HepG2 (cell line): Measurements from ENCODE around the gene ADAM8. TPM values are rescaled to one million over a fixed set of nuclear protein-coding genes. Genes with fewer than 3 reads are reported as not detected.
A peak's percentile ranks its signal among the peaks of the same experiment; 100 is the strongest.

ENCODE experiments used
- CHD4 ChIP-seq: fragments of 200-600 bp; sonication (generic); IDR thresholded peaks from 2 replicates; pipeline ENCODE4 v1.7.0; 2017; ENCODE audit warnings: mild to moderate bottlenecking, low read length, borderline replicate concordance
- FOXK1 ChIP-seq: sonication (generic); formaldehyde crosslinking; IDR thresholded peaks from 2 replicates; pipeline ENCODE4 v1.4.0; 2020; ENCODE audit warnings: low read depth, missing genetic modification reagents, borderline replicate concordance
- JARID2 ChIP-seq: sonication (generic); formaldehyde crosslinking; IDR thresholded peaks from 2 replicates; pipeline ENCODE4 v1.8.1; 2023; ENCODE audit warnings: missing genetic modification reagents, inconsistent platforms; ENCODE audit not compliant: insufficient replicate concordance
- KDM2A ChIP-seq: sonication (generic); formaldehyde crosslinking; IDR thresholded peaks from 2 replicates; pipeline ENCODE4 v1.4.0; 2020; ENCODE audit warnings: low read depth, missing genetic modification reagents, borderline replicate concordance
- KLF16 ChIP-seq, 2 experiments: sonication (generic) in 1 of 2; formaldehyde crosslinking in 1 of 2; IDR thresholded peaks; 2 replicates each; pipeline versions ENCODE4 v1.6.1 to v1.8.0; 2016 to 2023; ENCODE audit warnings: missing genetic modification reagents in 2 of 2, missing compliant biosample characterization in 1 of 2
- NCOR1 ChIP-seq: fragments of 200-600 bp; sonication (generic); IDR thresholded peaks from 2 replicates; pipeline ENCODE4 v1.7.0; 2017; ENCODE audit warnings: antibody characterized with exemption, low read length, borderline replicate concordance
- SMARCE1 ChIP-seq: fragments of 450-650 bp; IDR thresholded peaks from 2 replicates; pipeline ENCODE4 v1.6.1; 2017; ENCODE audit warnings: borderline replicate concordance
- ZNF260 ChIP-seq: sonication (generic); formaldehyde crosslinking; IDR thresholded peaks from 2 replicates; pipeline ENCODE4 v1.4.0; 2020; ENCODE audit warnings: missing genetic modification reagents, low read depth, mild to moderate bottlenecking, borderline replicate concordance
- ZNF468 ChIP-seq: sonication (generic); formaldehyde crosslinking; IDR thresholded peaks from 2 replicates; pipeline ENCODE4 v1.8.0; 2022; ENCODE audit warnings: mild to moderate bottlenecking, moderate library complexity, missing genetic modification reagents
- ZNF747 ChIP-seq: sonication (generic); formaldehyde crosslinking; IDR thresholded peaks from 2 replicates; pipeline ENCODE4 v1.8.1; 2023; ENCODE audit warnings: missing genetic modification reagents, mild to moderate bottlenecking, borderline replicate concordance
- ZNF780A ChIP-seq: sonication (generic); formaldehyde crosslinking; IDR thresholded peaks from 2 replicates; pipeline ENCODE4 v1.8.0; 2022; ENCODE audit warnings: mild to moderate bottlenecking, missing genetic modification reagents, moderate library complexity
- ZSCAN21 ChIP-seq: sonication (generic); formaldehyde crosslinking; IDR thresholded peaks from 2 replicates; pipeline ENCODE4 v1.8.0; 2022; ENCODE audit warnings: mild to moderate bottlenecking, missing genetic modification reagents, moderate library complexity, borderline replicate concordance
- polyA plus RNA-seq, 8 experiments: library from polyadenylated mRNA; depleted of rRNA in 3 of 8; stranded (reverse) in 7 of 8; unstranded in 1 of 8; fragments of >200 nt; fragmentation: Illumina TruSeq in 4 of 8; extraction: Trizol in 4 of 8; gene quantifications; 2 replicates each; pipeline versions ENCODE4 v1.2.1 to v1.2.3, GENCODE V29; 2011 to 2016; ENCODE audit warnings: low read depth in 4 of 8, missing spikeins in 1 of 8, mixed read lengths in 1 of 8; ENCODE audit not compliant: insufficient read depth in 1 of 8
- total RNA-seq, 5 experiments: library from RNA; depleted of rRNA; stranded (reverse); fragments of >200 nt; fragmentation: Illumina TruSeq; extraction: Trizol; gene quantifications; 2 replicates each; pipeline ENCODE4 v1.2.3, GENCODE V29; 2016; ENCODE audit warnings: low read depth in 1 of 5
- TF ChIP-seq, protein P1 (sequence below): IDR thresholded peaks from 2 replicates; pipeline ENCODE4 v1.6.1; 2016
- TF ChIP-seq, protein P2 (sequence below): sonication (generic); formaldehyde crosslinking; IDR thresholded peaks from 2 replicates; pipeline ENCODE4 v1.5.0; 2020; ENCODE audit warnings: missing genetic modification reagents, mild to moderate bottlenecking, borderline replicate concordance
- TF ChIP-seq, protein P3 (sequence below): sonication (generic); formaldehyde crosslinking; IDR thresholded peaks from 2 replicates; pipeline ENCODE4 v1.4.0; 2020; ENCODE audit warnings: missing genetic modification reagents
- TF ChIP-seq, protein P4 (sequence below): sonication (generic); formaldehyde crosslinking; IDR thresholded peaks from 2 replicates; pipeline ENCODE4 v1.8.0; 2023; ENCODE audit warnings: mild to moderate bottlenecking, missing genetic modification reagents
- TF ChIP-seq, protein P5 (sequence below): sonication (generic); formaldehyde crosslinking; IDR thresholded peaks from 2 replicates; pipeline ENCODE4 v1.4.0; 2020; ENCODE audit warnings: missing genetic modification reagents, low read depth, mild to moderate bottlenecking, borderline replicate concordance
- TF ChIP-seq, protein P6 (sequence below): sonication (generic); formaldehyde crosslinking; IDR thresholded peaks from 2 replicates; pipeline ENCODE4; 2020; ENCODE audit warnings: missing genetic modification reagents, mild to moderate bottlenecking, borderline replicate concordance

ADAM8 gene
- total and polyA plus RNA-seq, 2 of the 13 experiments (the other 11 are each of a cell fraction or from before 2014, with no cell fraction given), result 0.24 to 0.93 TPM

DNA sequence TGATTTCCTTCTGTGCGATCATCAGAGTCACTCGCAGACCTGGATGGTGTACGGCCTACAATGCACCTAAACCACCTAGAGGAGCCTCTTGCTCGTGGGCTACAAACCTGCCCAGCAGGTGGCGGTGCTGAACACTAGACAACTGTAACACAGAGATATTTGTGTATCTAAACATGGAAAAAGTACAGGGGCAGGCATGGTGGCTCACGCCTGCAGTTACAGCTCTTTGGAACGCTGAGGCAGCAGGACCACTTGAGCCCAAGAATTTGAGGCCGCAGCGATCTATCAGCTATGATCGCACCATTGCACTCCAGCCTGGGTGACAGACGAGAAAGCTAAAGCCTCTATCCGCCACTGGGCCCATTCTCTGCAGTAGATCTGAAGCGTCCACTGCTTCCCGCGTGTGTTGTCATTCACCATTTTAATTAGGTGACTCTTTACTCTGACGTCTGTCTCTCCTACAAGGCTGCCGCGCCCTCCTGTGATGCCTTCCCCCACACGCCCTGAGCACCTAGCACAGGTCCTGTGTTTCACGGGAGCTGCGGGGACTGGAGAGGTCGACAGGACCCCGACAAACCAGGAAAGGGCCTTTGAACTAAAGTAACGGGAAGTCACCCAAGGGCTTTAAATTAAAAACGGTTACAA lies 31.2 kb upstream of the ADAM8 start (continued):
- no peak for TF ChIP-seq SMARCE1
- TF ChIP-seq KDM2A (CRISPR knock-in tag), result 0 out of 2 replicates have a peak, but pooled peaks have one; percentile 6
- TF ChIP-seq, protein P1, sequence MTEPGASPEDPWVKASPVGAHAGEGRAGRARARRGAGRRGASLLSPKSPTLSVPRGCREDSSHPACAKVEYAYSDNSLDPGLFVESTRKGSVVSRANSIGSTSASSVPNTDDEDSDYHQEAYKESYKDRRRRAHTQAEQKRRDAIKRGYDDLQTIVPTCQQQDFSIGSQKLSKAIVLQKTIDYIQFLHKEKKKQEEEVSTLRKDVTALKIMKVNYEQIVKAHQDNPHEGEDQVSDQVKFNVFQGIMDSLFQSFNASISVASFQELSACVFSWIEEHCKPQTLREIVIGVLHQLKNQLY, result no peak
- no peak for TF ChIP-seq ZSCAN21
- TF ChIP-seq FOXK1 (CRISPR knock-in tag), result peak; percentile 81; the same call in 1 of the 2 replicates
- peak; percentile 49 for TF ChIP-seq JARID2
- TF ChIP-seq, protein P2, sequence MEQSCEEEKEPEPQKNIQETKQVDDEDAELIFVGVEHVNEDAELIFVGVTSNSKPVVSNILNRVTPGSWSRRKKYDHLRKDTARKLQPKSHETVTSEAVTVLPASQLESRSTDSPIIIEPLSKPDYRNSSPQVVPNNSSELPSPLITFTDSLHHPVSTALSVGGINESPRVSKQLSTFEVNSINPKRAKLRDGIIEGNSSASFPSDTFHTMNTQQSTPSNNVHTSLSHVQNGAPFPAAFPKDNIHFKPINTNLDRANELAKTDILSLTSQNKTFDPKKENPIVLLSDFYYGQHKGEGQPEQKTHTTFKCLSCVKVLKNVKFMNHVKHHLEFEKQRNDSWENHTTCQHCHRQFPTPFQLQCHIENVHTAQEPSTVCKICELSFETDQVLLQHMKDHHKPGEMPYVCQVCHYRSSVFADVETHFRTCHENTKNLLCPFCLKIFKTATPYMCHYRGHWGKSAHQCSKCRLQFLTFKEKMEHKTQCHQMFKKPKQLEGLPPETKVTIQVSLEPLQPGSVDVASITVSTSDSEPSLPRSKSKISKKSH, result no peak
- TF ChIP-seq KLF16 (CRISPR knock-in tag; IDR thresholded peaks at IDR 0.05), result peak in 1 of 2 experiments; percentile 26; a peak in 1 of 4 replicates
- TF ChIP-seq ZNF780A, result no peak
- TF ChIP-seq, protein P3, sequence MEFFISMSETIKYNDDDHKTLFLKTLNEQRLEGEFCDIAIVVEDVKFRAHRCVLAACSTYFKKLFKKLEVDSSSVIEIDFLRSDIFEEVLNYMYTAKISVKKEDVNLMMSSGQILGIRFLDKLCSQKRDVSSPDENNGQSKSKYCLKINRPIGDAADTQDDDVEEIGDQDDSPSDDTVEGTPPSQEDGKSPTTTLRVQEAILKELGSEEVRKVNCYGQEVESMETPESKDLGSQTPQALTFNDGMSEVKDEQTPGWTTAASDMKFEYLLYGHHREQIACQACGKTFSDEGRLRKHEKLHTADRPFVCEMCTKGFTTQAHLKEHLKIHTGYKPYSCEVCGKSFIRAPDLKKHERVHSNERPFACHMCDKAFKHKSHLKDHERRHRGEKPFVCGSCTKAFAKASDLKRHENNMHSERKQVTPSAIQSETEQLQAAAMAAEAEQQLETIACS (CRISPR knock-in tag), result no peak
- no peak for TF ChIP-seq ZNF747 (CRISPR knock-in tag)
- TF ChIP-seq, protein P4, sequence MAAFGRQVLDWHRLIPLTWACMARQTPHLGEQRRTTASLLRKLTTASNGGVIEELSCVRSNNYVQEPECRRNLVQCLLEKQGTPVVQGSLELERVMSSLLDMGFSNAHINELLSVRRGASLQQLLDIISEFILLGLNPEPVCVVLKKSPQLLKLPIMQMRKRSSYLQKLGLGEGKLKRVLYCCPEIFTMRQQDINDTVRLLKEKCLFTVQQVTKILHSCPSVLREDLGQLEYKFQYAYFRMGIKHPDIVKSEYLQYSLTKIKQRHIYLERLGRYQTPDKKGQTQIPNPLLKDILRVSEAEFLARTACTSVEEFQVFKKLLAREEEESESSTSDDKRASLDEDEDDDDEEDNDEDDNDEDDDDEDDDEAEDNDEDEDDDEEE (CRISPR knock-in tag), result 0 out of 2 replicates have a peak, but pooled peaks have one; percentile 45
- TF ChIP-seq, protein P5, sequence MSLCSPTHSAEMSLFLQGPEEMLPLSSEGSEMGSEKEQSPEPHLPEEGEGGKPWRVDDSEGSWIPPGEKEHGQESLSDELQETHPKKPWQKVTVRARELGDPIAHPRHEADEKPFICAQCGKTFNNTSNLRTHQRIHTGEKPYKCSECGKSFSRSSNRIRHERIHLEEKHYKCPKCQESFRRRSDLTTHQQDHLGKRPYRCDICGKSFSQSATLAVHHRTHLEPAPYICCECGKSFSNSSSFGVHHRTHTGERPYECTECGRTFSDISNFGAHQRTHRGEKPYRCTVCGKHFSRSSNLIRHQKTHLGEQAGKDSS, result peak; percentile 25; the same call in 1 of the 2 replicates
- no peak for TF ChIP-seq ZNF260 (CRISPR knock-in tag)
- TF ChIP-seq, protein P6, sequence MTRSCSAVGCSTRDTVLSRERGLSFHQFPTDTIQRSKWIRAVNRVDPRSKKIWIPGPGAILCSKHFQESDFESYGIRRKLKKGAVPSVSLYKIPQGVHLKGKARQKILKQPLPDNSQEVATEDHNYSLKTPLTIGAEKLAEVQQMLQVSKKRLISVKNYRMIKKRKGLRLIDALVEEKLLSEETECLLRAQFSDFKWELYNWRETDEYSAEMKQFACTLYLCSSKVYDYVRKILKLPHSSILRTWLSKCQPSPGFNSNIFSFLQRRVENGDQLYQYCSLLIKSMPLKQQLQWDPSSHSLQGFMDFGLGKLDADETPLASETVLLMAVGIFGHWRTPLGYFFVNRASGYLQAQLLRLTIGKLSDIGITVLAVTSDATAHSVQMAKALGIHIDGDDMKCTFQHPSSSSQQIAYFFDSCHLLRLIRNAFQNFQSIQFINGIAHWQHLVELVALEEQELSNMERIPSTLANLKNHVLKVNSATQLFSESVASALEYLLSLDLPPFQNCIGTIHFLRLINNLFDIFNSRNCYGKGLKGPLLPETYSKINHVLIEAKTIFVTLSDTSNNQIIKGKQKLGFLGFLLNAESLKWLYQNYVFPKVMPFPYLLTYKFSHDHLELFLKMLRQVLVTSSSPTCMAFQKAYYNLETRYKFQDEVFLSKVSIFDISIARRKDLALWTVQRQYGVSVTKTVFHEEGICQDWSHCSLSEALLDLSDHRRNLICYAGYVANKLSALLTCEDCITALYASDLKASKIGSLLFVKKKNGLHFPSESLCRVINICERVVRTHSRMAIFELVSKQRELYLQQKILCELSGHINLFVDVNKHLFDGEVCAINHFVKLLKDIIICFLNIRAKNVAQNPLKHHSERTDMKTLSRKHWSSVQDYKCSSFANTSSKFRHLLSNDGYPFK (CRISPR knock-in tag), result peak; percentile 32; the same call in 1 of the 2 replicates
- no peak for TF ChIP-seq ZNF468 (CRISPR knock-in tag)
- no peak for TF ChIP-seq NCOR1
- no peak for TF ChIP-seq CHD4
